GM19035 (cell line): ENCODE results near the gene ZNF740.
A peak's percentile ranks its signal among the peaks of the same experiment; 100 is the strongest.
"Not testable (repeated sequence)": the region's sequence is repeated elsewhere in the genome, so short reads cannot be mapped to it uniquely, and the experiment has no call there.

ENCODE experiments used
- ATAC-seq: cut with Tn5 transposase; IDR thresholded peaks from one replicate; pipeline ENCODE4 v1.9.1; 2021; ENCODE audit not compliant: unreplicated experiment

The ZNF740 gene

GRCh38 chr12:53180220-53180930 lies at the start of gene ZNF740, which contains the start of gene CSAD:
Gene ZNF740, plus strand, starts transcription at chr12:53180722. Its CDS starts 1,262 bp downstream, at chr12:53181984.
Gene CSAD, minus strand, starts transcription at chr12:53180925. Its CDS starts 7,455 bp downstream, at chr12:53173470.
- peak; percentile 95 for ATAC-seq

- no peak for ATAC-seq
Measured at GRCh38 chr12:53131844-53132243, 48.7 kb upstream of the ZNF740 start.

- no peak for ATAC-seq
Measured at GRCh38 chr12:53133722-53134121, 46.8 kb upstream of the ZNF740 start.

- no peak for ATAC-seq
Measured at GRCh38 chr12:53143355-53143754, 37.2 kb upstream of the ZNF740 start.

GRCh38 chr12:53145383-53146260 lies 34.9 kb upstream of the ZNF740 start:
- ATAC-seq, result no peak

- no peak for ATAC-seq
Measured at GRCh38 chr12:53147181-53147580, 33.3 kb upstream of the ZNF740 start.

- ATAC-seq, result no peak
Measured at GRCh38 chr12:53147653-53148052, 32.9 kb upstream of the ZNF740 start.

- no peak for ATAC-seq
Measured at GRCh38 chr12:53151039-53151438, 29.5 kb upstream of the ZNF740 start.

GRCh38 chr12:53152390-53152789 lies 28.1 kb upstream of the ZNF740 start:
- ATAC-seq, result no peak

- ATAC-seq, result peak; percentile 79
Measured at GRCh38 chr12:53159195-53159839, 21.2 kb upstream of the ZNF740 start.

- ATAC-seq, result no peak
Measured at GRCh38 chr12:53160000-53160399, 20.5 kb upstream of the ZNF740 start.

GRCh38 chr12:53160673-53161072 lies 19.8 kb upstream of the ZNF740 start:
- ATAC-seq, result no peak

GRCh38 chr12:53161119-53161911 lies 19.2 kb upstream of the ZNF740 start:
- ATAC-seq, result no peak

- not testable (repeated sequence) for ATAC-seq
Measured at GRCh38 chr12:53163008-53163407, 17.5 kb upstream of the ZNF740 start.

- ATAC-seq, result no peak
Measured at GRCh38 chr12:53166837-53167236, 13.7 kb upstream of the ZNF740 start.

- ATAC-seq, result no peak
Measured at GRCh38 chr12:53169644-53170043, 10.9 kb upstream of the ZNF740 start.

- no peak for ATAC-seq
Measured at GRCh38 chr12:53170215-53170614, 10.3 kb upstream of the ZNF740 start.

GRCh38 chr12:53170876-53171724 lies 9.4 kb upstream of the ZNF740 start:
- no peak for ATAC-seq

GRCh38 chr12:53171725-53172329 lies 8.7 kb upstream of the ZNF740 start:
- ATAC-seq, result no peak
